LHCN-M2 (cell line): ENCODE data around the gene PRIMA1. TPM values are rescaled to one million over a fixed set of nuclear protein-coding genes. Genes with fewer than 3 reads are reported as not detected.

Experiments
- DNase-seq: peaks from one replicate; pipeline ENCODE4 v3.0.0-alpha.2; 2012; ENCODE audit warnings: low read depth
- total RNA-seq: library from RNA; depleted of rRNA; stranded (reverse); fragments of >200 nt; gene quantifications from 2 replicates; pipeline ENCODE4 v1.2.3, GENCODE V29; 2014

PRIMA1 gene
- total RNA-seq, 1 experiment from 2014 or later, result not detected

GRCh38 chr14:93713726-93714405 lies 74.4 kb downstream of the PRIMA1 start:
- no peak for DNase-seq

- DNase-seq, result no peak
These were observed 75.2 kb downstream of the PRIMA1 start for GRCh38 chr14:93712838-93713724.

- no peak for DNase-seq
These were observed 76.0 kb downstream of the PRIMA1 start for GRCh38 chr14:93712079-93712837.

GRCh38 chr14:93709249-93709648 lies 79.0 kb downstream of the PRIMA1 start:
- no peak for DNase-seq

GRCh38 chr14:93708800-93709199 lies 79.5 kb downstream of the PRIMA1 start:
- DNase-seq, result no peak

GRCh38 chr14:93708311-93708734 lies 80.0 kb downstream of the PRIMA1 start:
- no peak for DNase-seq

- DNase-seq, result no peak
These were observed 80.8 kb downstream of the PRIMA1 start for GRCh38 chr14:93707475-93707874.

- no peak for DNase-seq
These were observed 81.8 kb downstream of the PRIMA1 start for GRCh38 chr14:93706360-93706955.

GRCh38 chr14:93705513-93706156 lies 82.7 kb downstream of the PRIMA1 start:
- DNase-seq, result no peak

GRCh38 chr14:93703941-93704340 lies 84.3 kb downstream of the PRIMA1 start:
- no peak for DNase-seq

GRCh38 chr14:93702946-93703345 lies 85.3 kb downstream of the PRIMA1 start:
- DNase-seq, result no peak

- no peak for DNase-seq
These were observed 86.7 kb downstream of the PRIMA1 start for GRCh38 chr14:93701562-93701961.

- no peak for DNase-seq
These were observed 87.4 kb downstream of the PRIMA1 start for GRCh38 chr14:93700928-93701327.

- no peak for DNase-seq
These were observed 94.4 kb downstream of the PRIMA1 start for GRCh38 chr14:93693914-93694313.

GRCh38 chr14:93691042-93691780 lies 97.1 kb downstream of the PRIMA1 start:
- DNase-seq, result no peak

- DNase-seq, result no peak
These were observed 98.1 kb downstream of the PRIMA1 start for GRCh38 chr14:93690146-93690545.

- DNase-seq, result no peak
These were observed 99.5 kb downstream of the PRIMA1 start for GRCh38 chr14:93688820-93689219.

GRCh38 chr14:93688239-93688666 lies 100.0 kb downstream of the PRIMA1 start:
- no peak for DNase-seq

GRCh38 chr14:93686268-93686667 lies 102.0 kb downstream of the PRIMA1 start:
- no peak for DNase-seq

- no peak for DNase-seq
These were observed 103.0 kb downstream of the PRIMA1 start for GRCh38 chr14:93685121-93685895.
